Middle frontal gyrus (tissue), 1 donor: ENCODE data around the gene MCCC1.

ENCODE experiments used
- DNase-seq: peaks from one replicate; pipeline ENCODE4 v3.0.0-alpha.2; 2015; ENCODE audit warnings: low spot score; ENCODE audit errors: extremely low spot score

MCCC1 gene

DNA sequence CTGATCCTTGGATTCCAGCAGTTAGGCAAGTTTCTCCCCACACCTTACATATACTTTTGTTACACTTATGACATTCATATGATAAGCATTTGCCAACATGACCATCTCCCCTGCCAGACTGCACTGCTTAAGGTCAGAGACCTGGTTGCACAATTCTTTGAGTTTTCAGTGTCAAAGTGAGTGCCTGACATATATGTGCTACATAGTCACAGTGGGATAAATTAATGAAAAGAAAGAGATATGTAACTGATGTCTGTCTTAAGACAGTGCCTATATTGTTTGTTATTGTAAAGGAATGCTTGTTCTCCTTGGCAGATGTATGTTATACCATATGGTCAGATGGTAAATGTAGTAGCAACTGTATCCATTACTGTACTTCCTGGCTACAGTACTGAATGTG is 115.4 kb downstream of the MCCC1 start:
- DNase-seq: no peak

DNA sequence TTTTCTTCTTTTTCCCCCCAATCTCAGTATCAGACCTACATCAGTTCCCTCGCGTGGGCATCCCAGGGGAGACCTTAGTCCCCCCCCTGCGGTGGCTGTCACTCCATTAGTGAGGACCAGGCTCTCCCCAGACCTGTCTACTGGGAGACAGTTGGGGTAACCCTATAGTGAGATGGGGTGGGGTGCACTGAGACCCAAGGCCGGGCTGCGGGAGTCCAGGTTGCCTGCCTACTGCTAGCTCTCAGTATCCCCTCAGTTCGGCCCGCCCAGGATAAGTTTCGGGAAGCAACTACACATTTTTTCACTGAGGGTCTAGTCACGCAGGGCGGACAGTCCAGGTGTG is 118.3 kb downstream of the MCCC1 start:
- no peak for DNase-seq

DNA sequence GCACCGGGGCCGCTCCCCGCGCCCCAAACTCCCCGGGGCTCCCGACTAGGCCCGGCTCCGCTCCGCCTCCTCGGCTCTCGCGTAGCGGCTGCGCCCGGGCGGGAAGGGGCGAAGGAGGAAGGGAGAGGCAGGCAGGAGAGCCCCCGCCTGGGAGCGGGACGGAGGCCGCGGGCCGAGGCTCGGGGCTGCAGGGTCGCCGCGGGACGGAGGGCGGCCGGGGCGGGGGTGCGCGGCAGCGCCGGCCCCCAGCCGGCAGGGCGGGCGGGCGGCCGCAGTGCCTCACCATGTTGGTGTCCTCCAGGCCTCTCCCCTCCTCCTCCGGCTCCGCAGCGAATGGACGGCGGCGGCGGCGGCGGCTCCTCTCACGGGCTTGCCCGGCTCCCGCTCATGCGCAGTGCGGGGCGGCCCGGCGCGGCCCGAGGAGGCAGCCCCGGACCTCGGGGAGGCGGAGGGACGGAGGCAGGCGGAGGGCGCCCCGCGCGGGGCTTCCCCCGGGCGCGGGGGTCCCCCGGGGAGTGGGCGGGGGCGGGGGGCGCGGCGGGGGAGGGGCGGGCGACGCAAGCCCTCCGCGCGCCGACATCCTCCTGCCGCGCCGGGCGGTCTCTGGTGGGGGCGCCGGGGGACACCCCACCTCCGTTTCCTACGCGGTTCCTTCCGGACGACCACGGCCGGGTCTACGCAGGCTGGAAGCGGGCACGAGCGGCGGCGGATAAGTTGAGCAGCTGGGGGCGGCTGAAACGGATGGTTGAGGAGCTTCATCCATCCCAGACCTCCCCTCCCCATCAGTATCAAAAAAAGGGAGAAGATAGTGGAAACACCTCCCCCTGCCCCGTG is 118.9 kb downstream of the MCCC1 start, which contains the start of gene DCUN1D1:
Gene DCUN1D1, minus strand, starts transcription at position 335 of the 834 bp plus-strand sequence. Its CDS starts 49 bp downstream, at position 286.
- peak; percentile 76 for DNase-seq

DNA sequence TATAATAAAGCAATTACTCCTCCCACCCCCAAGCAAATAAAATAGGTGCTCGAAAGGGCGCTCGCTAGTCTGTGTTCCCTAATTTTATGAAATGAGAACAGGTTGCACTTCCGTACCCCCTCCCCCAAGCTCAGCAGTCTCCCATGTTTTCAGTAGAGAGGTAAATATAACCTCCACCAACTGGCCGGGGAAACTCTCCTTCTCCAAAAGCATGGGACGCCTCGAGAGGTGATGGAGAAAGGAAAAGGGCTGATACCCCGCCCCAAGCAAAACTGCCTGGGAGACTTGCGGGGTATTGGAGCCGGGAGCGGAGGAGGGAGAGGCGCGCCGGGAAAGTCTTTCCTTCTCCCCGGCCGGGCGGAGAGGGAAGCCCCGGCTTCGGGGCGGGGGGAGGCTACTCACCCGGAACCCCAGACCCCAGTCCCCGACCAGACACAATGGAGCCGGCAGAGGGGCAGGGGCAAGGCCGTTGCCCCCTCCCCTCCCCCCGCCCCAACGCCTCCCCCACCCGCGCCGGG is 119.6 kb downstream of the MCCC1 start:
- no peak for DNase-seq

DNA sequence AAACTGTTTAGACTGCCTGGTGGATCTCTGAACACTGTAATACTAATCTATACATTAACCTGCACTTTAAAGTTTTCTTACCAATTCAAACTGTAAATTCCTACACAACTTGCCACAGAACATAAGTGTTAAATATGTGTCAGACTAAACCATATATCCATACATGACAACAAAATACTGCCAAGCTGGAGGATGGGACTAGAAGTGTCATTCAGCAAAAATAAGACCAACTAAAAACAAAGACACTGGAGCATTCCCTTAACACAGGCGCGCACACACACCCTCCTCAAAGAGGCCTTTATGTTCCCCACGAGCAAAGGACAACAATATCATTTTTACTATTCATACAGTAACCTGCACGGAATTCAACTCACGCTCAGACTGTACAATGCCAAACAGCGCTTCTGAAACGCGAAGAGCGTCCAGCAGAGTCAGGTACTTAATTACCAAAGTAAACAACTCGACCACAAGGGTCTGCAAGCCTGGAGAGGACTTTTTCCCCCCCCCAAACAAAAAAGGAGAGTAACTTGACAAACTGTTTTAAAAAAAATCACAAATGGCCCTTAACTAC is 120.1 kb downstream of the MCCC1 start:
- DNase-seq: no peak

DNA sequence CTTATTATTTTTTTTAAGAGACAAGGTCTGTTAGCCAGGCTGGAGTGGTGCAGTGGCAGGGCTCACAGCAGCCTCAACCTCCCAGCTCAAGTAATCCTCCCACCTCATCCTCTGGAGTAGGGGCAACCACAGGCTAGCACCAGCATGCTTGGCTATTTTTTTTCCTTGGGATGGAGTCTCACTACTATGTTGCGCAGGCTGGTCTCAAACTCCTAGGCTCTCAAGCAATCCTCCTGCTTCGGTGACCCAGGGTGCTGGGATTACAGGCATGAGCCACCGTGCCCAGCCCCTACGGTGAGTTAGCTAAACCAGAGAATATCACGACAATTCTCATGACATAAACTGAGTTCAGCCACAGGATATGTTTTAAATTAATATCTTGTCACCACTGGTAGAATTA is 120.9 kb downstream of the MCCC1 start:
- no peak for DNase-seq

DNA sequence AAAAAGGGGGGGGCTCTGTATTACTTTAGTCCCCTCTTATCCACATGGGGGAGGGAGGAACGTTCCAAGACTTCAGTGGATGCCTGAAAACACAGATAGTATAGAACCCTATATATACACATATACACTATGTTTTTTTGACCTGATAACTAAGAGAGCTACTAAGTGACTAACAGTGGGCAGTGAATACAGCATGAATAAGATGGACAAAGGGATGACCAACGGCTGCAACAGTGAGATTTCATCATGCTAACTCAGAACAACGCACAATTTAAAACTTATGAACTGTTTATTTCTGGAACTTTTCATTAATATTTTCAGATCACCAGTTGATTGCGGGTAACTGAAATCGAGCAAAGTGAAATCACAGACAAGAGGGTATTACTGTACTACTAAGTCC is 126.2 kb downstream of the MCCC1 start:
- DNase-seq: no peak

DNA sequence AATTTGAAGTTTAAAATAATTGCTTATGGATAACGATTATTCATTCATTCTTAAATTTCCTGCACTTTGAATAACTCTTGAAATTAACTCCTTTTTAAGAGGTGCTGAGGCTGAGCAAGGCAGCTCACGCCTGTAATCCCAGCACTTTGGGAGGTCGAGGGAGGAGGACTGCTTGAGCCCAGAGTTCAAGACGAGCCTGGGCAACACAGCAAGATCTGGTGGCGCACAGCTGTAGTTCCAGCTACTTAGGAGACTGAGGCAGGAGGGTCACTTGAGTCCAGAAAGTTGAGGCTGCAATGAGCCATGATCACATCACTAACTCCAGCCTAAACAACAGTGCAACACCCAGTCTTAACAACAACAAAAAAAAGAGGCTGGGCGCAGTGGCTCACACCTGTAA is 126.9 kb downstream of the MCCC1 start:
- DNase-seq: no peak

DNA sequence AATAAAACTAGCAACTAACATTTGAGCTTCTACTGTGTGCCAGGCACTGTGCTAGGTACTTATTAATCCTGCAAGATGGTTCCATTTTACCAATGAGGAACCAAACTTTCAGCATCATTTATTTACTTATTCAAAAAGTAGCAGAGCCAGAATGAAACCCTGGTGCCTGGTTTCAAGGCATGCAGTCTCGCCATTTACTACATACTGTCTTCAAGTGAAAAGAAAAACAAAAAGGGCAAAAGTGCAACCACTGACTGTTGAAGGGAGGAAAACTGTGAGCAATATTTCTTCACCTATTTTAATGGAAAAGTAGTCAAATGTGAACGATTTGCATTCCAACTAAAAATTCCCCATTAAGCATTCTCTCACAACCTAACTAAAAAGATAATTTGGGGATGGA is 127.7 kb downstream of the MCCC1 start:
- DNase-seq: no peak

DNA sequence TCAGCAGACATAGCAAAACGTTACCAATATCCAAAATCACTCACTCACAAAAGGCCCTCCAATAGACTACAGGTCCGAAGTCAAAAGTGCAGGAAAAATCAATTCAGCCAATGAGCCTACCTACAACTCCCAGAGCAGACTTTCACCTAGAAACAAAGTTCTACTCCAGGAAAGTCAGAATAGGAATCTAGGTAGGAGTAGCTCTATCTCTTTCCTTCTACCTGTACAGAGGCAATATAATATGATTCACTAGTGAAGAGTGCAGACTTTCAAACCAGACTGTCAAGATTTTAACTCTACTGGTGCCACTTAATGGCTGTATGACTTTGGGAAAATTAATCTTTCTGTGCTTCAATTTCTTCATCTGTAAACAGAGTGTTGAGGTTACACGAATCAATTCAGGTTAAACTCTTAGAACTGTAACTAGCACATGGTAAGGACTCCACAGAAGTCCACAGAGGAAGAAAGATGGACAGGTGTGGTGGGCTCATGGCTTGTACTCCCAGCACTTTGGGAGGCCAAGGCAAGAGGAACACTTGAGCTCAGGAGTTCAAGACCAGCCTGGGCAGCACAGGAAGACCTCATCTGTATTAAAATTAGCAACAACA is 128.4 kb downstream of the MCCC1 start:
- no peak for DNase-seq

DNA sequence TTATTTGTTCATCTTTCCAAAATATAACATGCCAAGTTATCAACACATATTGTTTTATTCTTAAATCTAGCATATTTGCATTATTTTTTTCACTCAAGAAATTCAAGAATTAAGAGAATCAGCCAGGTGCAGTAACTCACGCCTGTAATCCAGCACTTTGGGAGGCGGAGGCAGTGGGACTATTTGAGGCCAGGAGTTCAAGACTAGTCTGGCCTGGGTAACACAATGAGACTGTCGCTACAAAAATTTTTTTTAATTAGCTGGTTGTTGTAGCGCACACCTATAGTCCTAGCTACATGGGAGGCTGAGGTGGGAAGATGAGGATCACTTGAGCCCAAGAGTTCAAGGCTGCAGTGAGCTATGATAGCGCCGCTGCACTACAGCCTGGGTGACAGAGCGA is 129.4 kb downstream of the MCCC1 start:
- no peak for DNase-seq

DNA sequence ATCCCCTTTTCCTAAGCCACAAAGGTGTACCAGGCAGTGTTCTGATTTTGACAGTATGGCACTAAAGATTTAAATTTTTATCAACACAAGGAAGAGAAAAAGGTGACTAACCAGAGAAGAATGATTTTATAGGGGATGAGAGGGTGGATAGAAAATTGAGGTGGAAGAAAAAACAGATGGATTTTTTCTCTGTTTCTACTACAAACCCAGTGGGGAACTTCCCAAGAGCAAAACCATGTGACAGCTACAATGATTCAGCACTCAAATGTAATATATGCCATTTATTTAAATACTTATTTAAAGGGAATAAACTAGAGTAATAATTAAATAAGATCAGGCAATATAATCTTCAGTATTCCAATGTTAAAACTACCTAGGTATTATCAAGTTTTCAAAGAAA is 130.0 kb downstream of the MCCC1 start:
- no peak for DNase-seq

DNA sequence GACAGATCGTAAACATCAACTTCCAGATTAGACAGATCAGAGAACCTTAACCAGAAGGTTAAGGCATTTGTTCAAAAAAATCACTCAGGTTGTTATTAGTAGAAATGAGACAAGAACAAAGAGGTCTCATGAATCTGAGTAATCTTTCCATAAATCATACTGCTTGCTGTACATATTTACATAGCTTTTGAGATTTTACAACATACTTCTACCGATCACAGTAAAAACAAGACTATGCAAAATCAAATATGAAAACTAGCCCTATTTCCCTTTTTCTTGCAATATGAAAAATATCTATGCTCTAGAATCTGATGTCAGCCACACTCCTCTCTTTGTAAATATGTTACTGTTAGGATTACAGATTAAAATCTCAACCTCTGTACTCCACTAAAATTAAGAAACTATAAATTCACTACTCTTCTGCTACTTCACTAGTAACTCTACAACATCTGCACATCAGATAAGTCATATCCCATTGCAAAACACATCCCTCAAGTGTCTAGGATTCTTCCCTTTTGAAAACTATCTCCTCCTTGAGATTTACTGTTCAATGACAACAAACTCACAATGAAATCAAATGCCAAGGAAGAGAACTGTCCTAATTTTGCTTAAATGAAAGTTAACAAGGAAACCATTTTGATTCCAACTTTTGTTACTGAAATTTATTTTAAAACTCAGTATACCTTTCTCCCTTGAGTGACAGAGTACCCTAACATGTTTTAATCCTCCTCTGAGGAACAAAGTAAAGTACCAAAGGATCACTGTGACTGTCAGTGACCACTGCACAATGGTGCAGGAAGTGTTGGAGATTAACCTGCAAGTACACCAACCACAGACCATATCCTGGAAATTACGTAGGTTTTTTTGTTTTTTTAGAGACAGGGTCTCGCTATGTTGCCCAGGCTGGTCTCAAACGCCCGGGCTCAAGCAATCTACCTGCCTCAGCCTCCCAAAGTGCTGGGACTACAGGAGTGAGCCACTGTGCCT is 131.8 kb downstream of the MCCC1 start:
- DNase-seq: no peak

DNA sequence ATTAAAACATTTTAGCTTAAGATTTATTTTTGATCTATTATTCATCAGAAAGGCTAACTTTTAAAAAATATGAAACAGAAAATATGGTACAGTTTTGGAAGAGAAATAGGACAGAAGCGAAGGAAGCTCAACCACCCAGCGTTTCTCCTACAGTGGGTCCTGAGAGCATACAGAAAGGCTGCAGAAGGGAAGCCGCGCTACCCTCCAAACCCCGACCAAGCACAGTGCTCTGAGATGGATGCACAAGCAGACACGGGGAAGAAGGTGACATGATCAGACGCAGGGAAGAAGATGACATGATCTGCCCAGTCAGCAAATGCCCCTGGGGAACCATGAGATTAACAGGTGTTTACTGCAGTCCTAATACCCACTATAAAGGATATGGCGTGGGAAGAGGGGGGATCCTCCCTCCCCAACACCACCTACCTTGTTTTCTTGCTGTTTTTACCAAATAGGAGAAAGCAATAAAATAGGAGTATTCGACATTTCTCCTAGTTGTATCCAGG is 133.4 kb downstream of the MCCC1 start:
- no peak for DNase-seq
